Measurements from ENCODE around the gene PNP.
"Not testable (repeated sequence)": the region's sequence is repeated elsewhere in the genome, so short reads cannot be mapped to it uniquely, and the experiment has no call there.

DNA sequence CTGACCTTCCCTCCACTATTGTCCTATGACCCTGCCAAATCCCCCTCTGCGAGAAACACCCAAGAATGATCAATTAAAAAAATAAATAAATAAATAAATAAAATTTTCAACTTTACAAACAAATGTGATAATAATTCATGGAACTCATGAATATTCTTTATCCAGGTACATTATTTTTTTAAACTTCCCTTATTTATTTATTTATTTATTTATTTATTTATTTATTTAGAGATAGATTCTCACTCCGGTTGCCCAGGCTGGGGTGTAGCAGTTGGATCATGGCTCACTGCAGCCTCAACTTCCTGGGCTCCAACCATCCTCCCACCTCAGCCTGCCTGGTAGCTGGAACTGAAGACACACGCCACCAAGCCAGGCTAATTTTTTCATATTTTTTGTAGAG lies 38.3 kb downstream of the PNP start:
- TF ChIP-seq, protein P1, sequence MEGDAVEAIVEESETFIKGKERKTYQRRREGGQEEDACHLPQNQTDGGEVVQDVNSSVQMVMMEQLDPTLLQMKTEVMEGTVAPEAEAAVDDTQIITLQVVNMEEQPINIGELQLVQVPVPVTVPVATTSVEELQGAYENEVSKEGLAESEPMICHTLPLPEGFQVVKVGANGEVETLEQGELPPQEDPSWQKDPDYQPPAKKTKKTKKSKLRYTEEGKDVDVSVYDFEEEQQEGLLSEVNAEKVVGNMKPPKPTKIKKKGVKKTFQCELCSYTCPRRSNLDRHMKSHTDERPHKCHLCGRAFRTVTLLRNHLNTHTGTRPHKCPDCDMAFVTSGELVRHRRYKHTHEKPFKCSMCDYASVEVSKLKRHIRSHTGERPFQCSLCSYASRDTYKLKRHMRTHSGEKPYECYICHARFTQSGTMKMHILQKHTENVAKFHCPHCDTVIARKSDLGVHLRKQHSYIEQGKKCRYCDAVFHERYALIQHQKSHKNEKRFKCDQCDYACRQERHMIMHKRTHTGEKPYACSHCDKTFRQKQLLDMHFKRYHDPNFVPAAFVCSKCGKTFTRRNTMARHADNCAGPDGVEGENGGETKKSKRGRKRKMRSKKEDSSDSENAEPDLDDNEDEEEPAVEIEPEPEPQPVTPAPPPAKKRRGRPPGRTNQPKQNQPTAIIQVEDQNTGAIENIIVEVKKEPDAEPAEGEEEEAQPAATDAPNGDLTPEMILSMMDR (IDR thresholded peaks at IDR 0.05; ENCODE audit: insufficient read depth, low read depth, low read length) = not testable (repeated sequence)
- not testable (repeated sequence) for TF ChIP-seq EZH2 (IDR thresholded peaks at IDR 0.05; ENCODE audit: insufficient read depth, low read length)
